ENCODE data around the gene CLNS1A. TPM values are rescaled to one million over a fixed set of nuclear protein-coding genes. Genes with fewer than 3 reads are reported as not detected.

Gene CLNS1A
- total RNA-seq, 1 experiment from 2014 or later: 151 TPM

DNA sequence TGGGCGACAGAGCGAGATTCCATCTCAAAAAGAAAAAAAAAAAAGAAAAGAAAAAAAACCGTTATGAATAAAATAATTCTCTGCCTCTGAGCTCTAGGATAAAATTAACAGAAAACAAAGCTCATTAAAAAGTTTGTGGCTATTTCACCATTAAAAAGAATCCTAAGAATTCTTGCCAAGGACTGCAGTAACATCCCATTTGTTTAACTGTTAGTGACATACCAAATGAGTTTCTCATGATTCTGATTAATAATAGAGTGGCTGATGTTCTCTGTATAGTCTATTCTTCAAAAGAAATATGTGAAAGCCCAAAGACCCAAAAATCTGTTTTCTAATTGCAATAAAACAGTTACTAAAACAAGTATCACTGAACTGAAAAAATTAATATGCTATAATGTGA is 19.7 kb downstream of the CLNS1A start:
- RAD21 ChIA-PET (ENCODE audit: low non-redundant PET in 1 of 2, low total read pairs in 2 of 2, uncharacterized antibody in 2 of 2, unreplicated experiment in 2 of 2): no interaction called here
- POLR2A ChIA-PET: interaction anchor here (1.1 kb wide), 1 partner anchor 377 kb away, joined by 3 read pairs; the partner anchor contains the start of gene INTS4
- BruUV-seq (replicated peaks): no TSS peak
- Histone ChIP-seq H3K4me2 (ENCODE audit: low read length) (no peak overlapping the region), H2AFZ (ENCODE audit: low read depth, low read length, poor library complexity, severe bottlenecking) (no peak overlapping the region), H3K4me3 (replicated peaks in 1 of 2; ENCODE audit: low read depth in 1 of 2, low read length in 2 of 2) (no peak overlapping the region), H4K20me1 (ENCODE audit: insufficient read depth) (no peaks in the 10 kb centered on the region), H3K4me1 (ENCODE audit: control insufficient read depth in 1 of 2, insufficient read depth in 2 of 2, low read length in 2 of 2) (no peaks in the 10 kb centered on the region), H3K9ac (ENCODE audit: low read length) (no peak overlapping the region), H3K27me3 (ENCODE audit: insufficient read depth, low read length) (no peaks in the 10 kb centered on the region), H3K79me2 (ENCODE audit: insufficient read depth, low read length) (no peaks in the 10 kb centered on the region), H3K36me3 (ENCODE audit: control insufficient read depth in 1 of 2, insufficient read depth in 2 of 2, low read length in 2 of 2) (peaks cover 50 to 53% of the 10 kb centered on the region in 2 experiments; a peak in 3 of 4 replicates), H3K27ac (ENCODE audit: low read depth, low read length) (no peak overlapping the region), H3K9me2 (ENCODE audit: insufficient read depth) (no peaks in the 10 kb centered on the region), H3K9me3 (ENCODE audit: control insufficient read depth in 1 of 2, insufficient read depth in 1 of 2, low read depth in 1 of 2, low read length in 2 of 2) (no peaks in the 10 kb centered on the region)
- intact Hi-C loops (cut with micrococcal nuclease): no loop called here
- no peak for ATAC-seq
- CTCF ChIA-PET: interaction anchor here (1.1 to 3.1 kb wide), 2 partner anchors 422 to 425 kb away, joined by 3 to 7 read pairs; no protein-coding TSS in a partner anchor
- TF ChIP-seq JUND (IDR thresholded peaks at IDR 0.05): no peak
- no peak for TF ChIP-seq YY1 (IDR thresholded peaks at IDR 0.05; ENCODE audit: extremely low read depth, insufficient replicate concordance, low read depth, low read length)
- TF ChIP-seq POLR2A (IDR thresholded peaks at IDR 0.05; ENCODE audit: borderline replicate concordance, extremely low read depth, insufficient read depth, insufficient read length): no peak
- no peak for TF ChIP-seq TCF7L2 (IDR thresholded peaks at IDR 0.05; ENCODE audit: borderline replicate concordance, extremely low read depth, insufficient read depth, insufficient read length)
- TF ChIP-seq SIN3A (IDR thresholded peaks at IDR 0.05; ENCODE audit: low read depth): no peak
- TF ChIP-seq EZH2 (IDR thresholded peaks at IDR 0.05): no peak
- TF ChIP-seq, protein P1, sequence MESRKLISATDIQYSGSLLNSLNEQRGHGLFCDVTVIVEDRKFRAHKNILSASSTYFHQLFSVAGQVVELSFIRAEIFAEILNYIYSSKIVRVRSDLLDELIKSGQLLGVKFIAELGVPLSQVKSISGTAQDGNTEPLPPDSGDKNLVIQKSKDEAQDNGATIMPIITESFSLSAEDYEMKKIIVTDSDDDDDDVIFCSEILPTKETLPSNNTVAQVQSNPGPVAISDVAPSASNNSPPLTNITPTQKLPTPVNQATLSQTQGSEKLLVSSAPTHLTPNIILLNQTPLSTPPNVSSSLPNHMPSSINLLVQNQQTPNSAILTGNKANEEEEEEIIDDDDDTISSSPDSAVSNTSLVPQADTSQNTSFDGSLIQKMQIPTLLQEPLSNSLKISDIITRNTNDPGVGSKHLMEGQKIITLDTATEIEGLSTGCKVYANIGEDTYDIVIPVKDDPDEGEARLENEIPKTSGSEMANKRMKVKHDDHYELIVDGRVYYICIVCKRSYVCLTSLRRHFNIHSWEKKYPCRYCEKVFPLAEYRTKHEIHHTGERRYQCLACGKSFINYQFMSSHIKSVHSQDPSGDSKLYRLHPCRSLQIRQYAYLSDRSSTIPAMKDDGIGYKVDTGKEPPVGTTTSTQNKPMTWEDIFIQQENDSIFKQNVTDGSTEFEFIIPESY (IDR thresholded peaks at IDR 0.05; ENCODE audit: extremely low read depth, insufficient replicate concordance, low read length): no peak
- no peak for TF ChIP-seq FOSL1 (IDR thresholded peaks at IDR 0.05; ENCODE audit: low read depth)
- TF ChIP-seq, protein P2, sequence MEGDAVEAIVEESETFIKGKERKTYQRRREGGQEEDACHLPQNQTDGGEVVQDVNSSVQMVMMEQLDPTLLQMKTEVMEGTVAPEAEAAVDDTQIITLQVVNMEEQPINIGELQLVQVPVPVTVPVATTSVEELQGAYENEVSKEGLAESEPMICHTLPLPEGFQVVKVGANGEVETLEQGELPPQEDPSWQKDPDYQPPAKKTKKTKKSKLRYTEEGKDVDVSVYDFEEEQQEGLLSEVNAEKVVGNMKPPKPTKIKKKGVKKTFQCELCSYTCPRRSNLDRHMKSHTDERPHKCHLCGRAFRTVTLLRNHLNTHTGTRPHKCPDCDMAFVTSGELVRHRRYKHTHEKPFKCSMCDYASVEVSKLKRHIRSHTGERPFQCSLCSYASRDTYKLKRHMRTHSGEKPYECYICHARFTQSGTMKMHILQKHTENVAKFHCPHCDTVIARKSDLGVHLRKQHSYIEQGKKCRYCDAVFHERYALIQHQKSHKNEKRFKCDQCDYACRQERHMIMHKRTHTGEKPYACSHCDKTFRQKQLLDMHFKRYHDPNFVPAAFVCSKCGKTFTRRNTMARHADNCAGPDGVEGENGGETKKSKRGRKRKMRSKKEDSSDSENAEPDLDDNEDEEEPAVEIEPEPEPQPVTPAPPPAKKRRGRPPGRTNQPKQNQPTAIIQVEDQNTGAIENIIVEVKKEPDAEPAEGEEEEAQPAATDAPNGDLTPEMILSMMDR (IDR thresholded peaks at IDR 0.05 in 2 of 3, conservative IDR thresholded peaks at IDR 0.05 in 1 of 3; ENCODE audit: borderline replicate concordance in 1 of 3, insufficient read depth in 1 of 3, low read depth in 2 of 3, low read length in 2 of 3): no peak
- no peak for TF ChIP-seq SP1 (IDR thresholded peaks at IDR 0.05; ENCODE audit: low read depth)
- no peak for TF ChIP-seq EGR1 (IDR thresholded peaks at IDR 0.05; ENCODE audit: low read depth)
- TF ChIP-seq, protein P3, sequence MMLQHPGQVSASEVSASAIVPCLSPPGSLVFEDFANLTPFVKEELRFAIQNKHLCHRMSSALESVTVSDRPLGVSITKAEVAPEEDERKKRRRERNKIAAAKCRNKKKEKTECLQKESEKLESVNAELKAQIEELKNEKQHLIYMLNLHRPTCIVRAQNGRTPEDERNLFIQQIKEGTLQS (IDR thresholded peaks at IDR 0.05): no peak
- no peak for TF ChIP-seq SRF (IDR thresholded peaks at IDR 0.05; ENCODE audit: low read depth)
- DNase-seq (ENCODE audit: low read depth, low spot score): no peak

All from HCT116 (cell line).